H1 (cell line): Measurements from ENCODE around the gene CREB3. TPM values are rescaled to one million over a fixed set of nuclear protein-coding genes. Genes with fewer than 3 reads are reported as not detected.

Experiments used
- CTCF ChIA-PET: fragments of 300-600 bp; sonication (Branson Sonifier 250); formaldehyde crosslinking; loops from one replicate; lab custom pipeline; 2021; ENCODE audit not compliant: partially characterized antibody; lab: Charles Lee
- POLR2A ChIA-PET: fragments of 300-600 bp; sonication (Branson Sonifier 250); formaldehyde crosslinking; loops from one replicate; lab custom pipeline; 2021; ENCODE audit warnings: inconsistent platforms; ENCODE audit not compliant: partially characterized antibody; lab: Charles Lee
- DNase-seq, 2 experiments: peaks; one replicate each; pipeline versions ENCODE4 v3.0.0 to v3.0.0-alpha.2; 2010 to 2022; ENCODE audit warnings: low spot score in 2 of 2, low read depth in 1 of 2, mixed read lengths in 1 of 2
- FAIRE-seq: peaks from 2 replicates; lab custom pipeline; 2011; peaks lifted over from hg19 to GRCh38; lab: Jason Lieb, UNC
- H2AFZ ChIP-seq: 2 replicates; pipeline ENCODE4 v1.8.1; 2012; ENCODE audit warnings: low read length, inconsistent platforms
- H2AK5ac ChIP-seq: 2 replicates; pipeline ENCODE4 v1.6.1; 2013; ENCODE audit warnings: low read depth, low read length
- H2BK120ac ChIP-seq: replicated peaks from 2 replicates; pipeline ENCODE3; 2013; ENCODE audit warnings: low read depth, low read length, inconsistent platforms
- H2BK12ac ChIP-seq: 2 replicates; pipeline ENCODE4 v1.6.1; 2013; ENCODE audit warnings: low read depth, low read length
- H2BK15ac ChIP-seq: 2 replicates; pipeline ENCODE4 v1.6.1; 2013; ENCODE audit warnings: low read length
- H2BK20ac ChIP-seq: 2 replicates; pipeline ENCODE4 v1.6.1; 2013; ENCODE audit warnings: low read length
- H2BK5ac ChIP-seq: 2 replicates; pipeline ENCODE4 v1.6.1; 2013; ENCODE audit warnings: low read depth, low read length
- H3K14ac ChIP-seq: 2 replicates; pipeline ENCODE4 v1.6.1; 2013; ENCODE audit warnings: inconsistent platforms; ENCODE audit not compliant: insufficient read length
- H3K18ac ChIP-seq: 2 replicates; pipeline ENCODE4 v1.6.1; 2013; ENCODE audit warnings: low read length; ENCODE audit errors: extremely low read depth
- H3K23ac ChIP-seq: 2 replicates; pipeline ENCODE4 v1.6.1; 2013; ENCODE audit warnings: inconsistent platforms; ENCODE audit not compliant: insufficient read length
- H3K23me2 ChIP-seq: 2 replicates; pipeline ENCODE4 v1.6.1; 2013; ENCODE audit warnings: low read depth, low read length
- H3K27ac ChIP-seq: 2 replicates; pipeline ENCODE4 v1.6.1; 2011; ENCODE audit warnings: low read depth, low read length, inconsistent platforms
- H3K27me3 ChIP-seq, 4 experiments: replicated peaks in 1 of 4; 1 replicate in 1 of 4; 2 replicates in 3 of 4; pipeline versions ENCODE4 v1.6.1 to v1.8.1; 2011 to 2013; ENCODE audit warnings: low read length in 3 of 4, mild to moderate bottlenecking in 3 of 4, inconsistent platforms in 2 of 4, mixed read lengths in 2 of 4, moderate library complexity in 1 of 4; ENCODE audit not compliant: control insufficient read depth in 3 of 4, insufficient read depth in 3 of 4; ENCODE audit errors: extremely low read depth in 1 of 4
- H3K36me3 ChIP-seq, 4 experiments: 2 replicates each; pipeline versions ENCODE4 v1.6.1 to v1.8.1; 2011 to 2013; ENCODE audit warnings: mild to moderate bottlenecking in 4 of 4, low read length in 3 of 4, moderate library complexity in 2 of 4, control low read depth in 1 of 4, inconsistent platforms in 1 of 4; ENCODE audit not compliant: insufficient read depth in 4 of 4, control insufficient read depth in 2 of 4
- H3K4ac ChIP-seq: replicated peaks from 2 replicates; pipeline ENCODE3; 2013; ENCODE audit warnings: low read length, low read depth, mixed read lengths, inconsistent platforms; ENCODE audit not compliant: insufficient read length
- H3K4me1 ChIP-seq, 4 experiments: replicated peaks in 1 of 4; 1 replicate in 1 of 4; 2 replicates in 3 of 4; pipeline versions ENCODE4 v1.6.1 to v1.8.1; 2011 to 2013; ENCODE audit warnings: low read length in 3 of 4, inconsistent platforms in 2 of 4, mixed read lengths in 1 of 4; ENCODE audit not compliant: insufficient read depth in 4 of 4, control insufficient read depth in 3 of 4
- H3K4me2 ChIP-seq, 2 experiments: 2 replicates each; pipeline versions ENCODE4 v1.6.1 to v1.8.1; 2011 to 2013; ENCODE audit warnings: low read depth in 2 of 2, low read length in 2 of 2, control low read depth in 1 of 2, inconsistent platforms in 1 of 2, mild to moderate bottlenecking in 1 of 2; ENCODE audit not compliant: insufficient read depth in 1 of 2
- H3K4me3 ChIP-seq, 4 experiments: fragments of 200-600, 300-600 bp in 1 of 4; sonication (generic), shearing (Covaris generic), sonication (Bioruptor Twin) in 1 of 4; 2 replicates each; pipeline versions ENCODE4 v1.5.1 to v1.8.1; 2011 to 2016; ENCODE audit warnings: low read length in 4 of 4, low read depth in 3 of 4, control low read depth in 2 of 4, inconsistent platforms in 2 of 4, mild to moderate bottlenecking in 2 of 4, mixed read lengths in 1 of 4, moderate library complexity in 1 of 4; ENCODE audit not compliant: insufficient read depth in 2 of 4; ENCODE audit errors: extremely low read depth in 1 of 4
- H3K56ac ChIP-seq: replicated peaks from 2 replicates; pipeline ENCODE3; 2013; ENCODE audit warnings: low read depth, mild to moderate bottlenecking, mixed read lengths, low read length, inconsistent platforms; ENCODE audit not compliant: insufficient read length
- H3K79me1 ChIP-seq: 2 replicates; pipeline ENCODE4 v1.6.1; 2013; ENCODE audit warnings: low read depth, low read length, control low read depth
- H3K79me2 ChIP-seq, 2 experiments: 2 replicates each; pipeline versions ENCODE4 v1.6.1 to v1.8.1; 2012 to 2013; ENCODE audit warnings: low read length in 2 of 2, mild to moderate bottlenecking in 2 of 2, inconsistent platforms in 1 of 2; ENCODE audit not compliant: insufficient read depth in 2 of 2, control insufficient read depth in 1 of 2
- H3K9ac ChIP-seq, 4 experiments: replicated peaks in 1 of 4; 1 replicate in 1 of 4; 2 replicates in 3 of 4; pipeline versions ENCODE4 v1.6.1 to v1.8.1; 2011 to 2013; ENCODE audit warnings: low read depth in 3 of 4, low read length in 3 of 4, control low read depth in 2 of 4, mild to moderate bottlenecking in 2 of 4, moderate library complexity in 2 of 4, inconsistent platforms in 1 of 4; ENCODE audit errors: extremely low read depth in 1 of 4
- H3K9me3 ChIP-seq, 2 experiments: 2 replicates each; pipeline versions ENCODE4 v1.6.1 to v1.8.1; 2012 to 2013; ENCODE audit warnings: mild to moderate bottlenecking in 2 of 2, moderate library complexity in 2 of 2, control low read depth in 1 of 2, inconsistent platforms in 1 of 2, low read depth in 1 of 2, low read length in 1 of 2, mixed read lengths in 1 of 2; ENCODE audit not compliant: insufficient read depth in 2 of 2
- H4K20me1 ChIP-seq, 2 experiments: replicated peaks in 1 of 2; 2 replicates each; pipeline versions ENCODE3 to v1.8.1; 2011 to 2013; ENCODE audit warnings: inconsistent platforms in 2 of 2, low read length in 2 of 2, mild to moderate bottlenecking in 1 of 2; ENCODE audit not compliant: insufficient read depth in 2 of 2, control insufficient read depth in 1 of 2
- H4K5ac ChIP-seq: 2 replicates; pipeline ENCODE4 v1.6.1; 2013; ENCODE audit warnings: low read length, low read depth, mixed read lengths, inconsistent platforms; ENCODE audit not compliant: insufficient read length
- H4K8ac ChIP-seq: 2 replicates; pipeline ENCODE4 v1.8.0; 2013; ENCODE audit warnings: mild to moderate bottlenecking, moderate library complexity, low read length, inconsistent platforms; ENCODE audit not compliant: insufficient read depth; ENCODE audit errors: extremely low read depth
- H4K91ac ChIP-seq: replicated peaks from 2 replicates; pipeline ENCODE3; 2013; ENCODE audit warnings: low read length, mixed read lengths, inconsistent platforms; ENCODE audit not compliant: insufficient read length
- ATF3 ChIP-seq: IDR thresholded peaks from 2 replicates; pipeline ENCODE4 v1.6.1; 2011; ENCODE audit warnings: low read depth, mild to moderate bottlenecking, low read length; ENCODE audit not compliant: insufficient read depth
- WGBS, 2 experiments: shearing (Covaris generic) in 1 of 2; methylation state at CpG; one replicate each; pipeline versions ENCODE4 v1.1.6 to v1.1.7; 2013 to 2015; ENCODE audit warnings: low lambda C conversion rate in 2 of 2, mixed read lengths in 2 of 2, inconsistent platforms in 1 of 2, low coverage in 1 of 2, missing lambda C conversion rate in 1 of 2; ENCODE audit not compliant: insufficient replicate concordance in 2 of 2, insufficient coverage in 1 of 2, insufficient read length in 1 of 2; ENCODE audit errors: extremely low coverage in 1 of 2, missing lambda C conversion rate in 1 of 2; 5-methylcytosine and 5-hydroxymethylcytosine counted together
- polyA plus RNA-seq, 7 experiments: library from polyadenylated mRNA; depleted of rRNA in 3 of 7; stranded (reverse) in 5 of 7; unstranded in 2 of 7; fragments of >200 nt in 5 of 7; fragments of 200-250 nt in 2 of 7; gene quantifications; 1 replicate in 5 of 7; 2 replicates in 1 of 7; 4 replicates in 1 of 7; pipeline versions ENCODE4 v1.2.1 to v1.2.3, GENCODE V29; 2011 to 2013; ENCODE audit warnings: missing spikeins in 2 of 7, mixed read lengths in 2 of 7
- total RNA-seq: library from RNA; stranded (reverse); fragmentation: NEBNext Ultra II Directional; extraction: Animal tissue kit (Norgen Biotek cat#: 25700); gene quantifications from 2 replicates; pipeline ENCODE4 v1.2.1, GENCODE V29; 2021

Gene CREB3
- total and polyA plus RNA-seq, 2 of the 8 experiments (the other 6 are each of a cell fraction or from before 2014, with no cell fraction given) = 24.4 to 25.7 TPM

GRCh38 chr9:35723426-35723825 is 9.0 kb upstream of the CREB3 start:
- H3K9ac ChIP-seq = no peak overlapping the region
- H3K36me3 ChIP-seq = peaks cover 18 to 57% (median 44%) of the 10 kb centered on the region in 4 experiments
- no peak overlapping the region for H4K8ac ChIP-seq
- no peak overlapping the region for H3K4me3 ChIP-seq
- no peak overlapping the region for H3K4ac ChIP-seq
- no peak overlapping the region for H2BK20ac ChIP-seq
- peaks cover 2 to 23% of the 10 kb centered on the region in 2 experiments; a peak in 3 of 4 replicates for H3K79me2 ChIP-seq
- no peak overlapping the region for H3K56ac ChIP-seq
- no peak overlapping the region for H2BK12ac ChIP-seq
- H3K4me2 ChIP-seq = no peak overlapping the region
- H2BK120ac ChIP-seq = no peak overlapping the region
- TF ChIP-seq ATF3 = no peak
- H4K91ac ChIP-seq = no peak overlapping the region
- no peak overlapping the region for H3K18ac ChIP-seq
- H4K20me1 ChIP-seq = peaks cover 0 to 2% of the 10 kb centered on the region in 2 experiments
- H2BK5ac ChIP-seq = no peak overlapping the region
- H3K27me3 ChIP-seq = no peaks in the 10 kb centered on the region
- H2BK15ac ChIP-seq = no peak overlapping the region
- FAIRE-seq (no peak), DNase-seq (no peak)
- CTCF ChIA-PET = interaction anchor here (1.0 to 16.0 kb wide), 4 partner anchors 8 to 76 kb away, joined by 3 to 198 read pairs (median 50); no protein-coding TSS in a partner anchor
- H3K27ac ChIP-seq = no peak overlapping the region
- H3K23me2 ChIP-seq = no peaks in the 10 kb centered on the region
- POLR2A ChIA-PET = interaction anchor here (11.1 kb wide), 1 partner anchor 29 kb away, joined by 158 read pairs; the partner anchor contains the start of gene TPM2
- no peak overlapping the region for H3K14ac ChIP-seq
- WGBS, 2 experiments = 87% methylated on average over 2 of the region's 2 CpGs; no CpG with 5 or more reads in 1 of the 2 experiments
- no peaks in the 10 kb centered on the region; a peak in 1 of 4 replicates for H3K9me3 ChIP-seq
- H4K5ac ChIP-seq = no peak overlapping the region
- H2AFZ ChIP-seq = no peak overlapping the region
- H3K79me1 ChIP-seq = peaks cover 4% of the 10 kb centered on the region
- no peak overlapping the region for H3K23ac ChIP-seq
- H3K4me1 ChIP-seq = peaks cover 3 to 17% (median 15%) of the 10 kb centered on the region in 4 experiments
- no peak overlapping the region for H2AK5ac ChIP-seq
